Stimulated activated CD4-positive, alpha-beta T cell treated with anti-CD3 and anti-CD28 coated beads, Interleukin-1b, Interleukin-23, amount 100 ng/mL, for 1 hour (primary cell): Measurements from ENCODE around the gene TMEM59L.
"Not testable (repeated sequence)": the region's sequence is repeated elsewhere in the genome, so short reads cannot be mapped to it uniquely, and the experiment has no call there.

Experiments
- DNase-seq, 2 donors: peaks; one replicate each; pipeline ENCODE4 v3.0.0-alpha.2; 2020; ENCODE audit warnings: low read depth in 2 of 2

TMEM59L gene

GRCh38 chr19:18594096-18594823 lies 18.4 kb upstream of the TMEM59L start:
- peak; percentile 42 to 65 for DNase-seq

GRCh38 chr19:18594824-18595373 lies 17.8 kb upstream of the TMEM59L start:
- no peak for DNase-seq

- no peak for DNase-seq
These were observed 17.2 kb upstream of the TMEM59L start for GRCh38 chr19:18595475-18595874.

GRCh38 chr19:18596752-18597157 lies 15.9 kb upstream of the TMEM59L start:
- DNase-seq: no peak

DNA sequence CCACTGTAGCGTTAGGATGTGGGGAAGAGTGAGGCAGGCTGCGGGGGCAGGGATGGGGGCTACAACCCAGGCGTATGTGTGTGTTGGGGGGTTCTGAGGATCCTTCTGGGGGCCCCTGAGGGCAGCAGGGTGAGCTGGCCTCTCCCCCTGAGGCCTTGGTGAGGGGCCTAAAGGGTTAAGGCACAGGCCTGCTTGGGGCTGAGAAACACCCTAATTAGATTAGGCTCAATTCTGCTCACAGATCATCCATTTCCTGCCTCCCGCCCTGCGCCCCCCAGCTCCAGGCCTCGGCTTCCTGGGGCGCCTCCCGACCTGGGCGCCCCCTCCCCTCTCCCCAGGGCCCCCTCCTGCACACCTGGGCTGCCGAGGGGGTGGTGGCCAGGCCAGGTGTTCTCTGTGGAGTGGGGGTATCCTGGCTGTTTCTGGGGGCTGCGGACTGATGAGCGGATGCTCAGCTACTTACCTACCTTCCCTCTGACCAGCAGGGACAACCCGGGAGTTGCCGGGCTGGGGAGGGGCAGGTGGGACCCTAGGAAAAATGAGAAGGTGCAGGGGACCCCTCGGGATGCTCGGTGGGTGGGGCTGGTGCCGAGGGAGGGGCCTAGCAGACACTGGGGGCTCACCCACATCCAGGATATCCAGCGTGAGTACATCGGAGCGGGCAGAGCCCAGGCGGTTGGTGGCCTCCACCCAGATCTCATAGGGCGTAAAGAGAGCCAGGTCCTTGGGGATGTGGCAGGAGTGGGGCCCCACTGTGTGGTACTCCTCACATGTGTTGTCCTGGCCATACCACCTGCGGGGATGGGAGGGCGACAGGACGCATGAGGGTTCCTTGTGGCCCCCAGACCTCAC lies 14.6 kb upstream of the TMEM59L start:
- DNase-seq: no peak

DNA sequence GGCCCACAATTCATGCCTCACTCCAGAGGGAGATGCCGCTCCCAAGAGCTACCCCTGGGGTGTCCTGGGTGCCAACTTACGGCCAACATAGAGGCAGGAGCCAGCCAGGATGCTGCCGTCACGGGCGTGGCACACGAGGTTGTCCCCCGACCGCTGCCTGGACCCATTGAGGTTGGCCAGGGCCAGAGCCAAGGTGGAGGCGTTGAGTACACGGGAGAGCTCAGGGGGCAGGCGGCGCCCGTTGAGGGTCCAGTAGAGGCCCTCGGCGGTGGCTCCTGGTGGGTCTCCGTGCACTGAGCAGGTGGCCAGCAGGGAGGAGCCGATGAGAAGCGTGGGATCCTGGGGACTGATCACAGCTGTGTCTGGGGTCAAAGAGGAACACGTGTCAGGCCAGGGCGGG lies 13.2 kb upstream of the TMEM59L start:
- DNase-seq: no peak

DNA sequence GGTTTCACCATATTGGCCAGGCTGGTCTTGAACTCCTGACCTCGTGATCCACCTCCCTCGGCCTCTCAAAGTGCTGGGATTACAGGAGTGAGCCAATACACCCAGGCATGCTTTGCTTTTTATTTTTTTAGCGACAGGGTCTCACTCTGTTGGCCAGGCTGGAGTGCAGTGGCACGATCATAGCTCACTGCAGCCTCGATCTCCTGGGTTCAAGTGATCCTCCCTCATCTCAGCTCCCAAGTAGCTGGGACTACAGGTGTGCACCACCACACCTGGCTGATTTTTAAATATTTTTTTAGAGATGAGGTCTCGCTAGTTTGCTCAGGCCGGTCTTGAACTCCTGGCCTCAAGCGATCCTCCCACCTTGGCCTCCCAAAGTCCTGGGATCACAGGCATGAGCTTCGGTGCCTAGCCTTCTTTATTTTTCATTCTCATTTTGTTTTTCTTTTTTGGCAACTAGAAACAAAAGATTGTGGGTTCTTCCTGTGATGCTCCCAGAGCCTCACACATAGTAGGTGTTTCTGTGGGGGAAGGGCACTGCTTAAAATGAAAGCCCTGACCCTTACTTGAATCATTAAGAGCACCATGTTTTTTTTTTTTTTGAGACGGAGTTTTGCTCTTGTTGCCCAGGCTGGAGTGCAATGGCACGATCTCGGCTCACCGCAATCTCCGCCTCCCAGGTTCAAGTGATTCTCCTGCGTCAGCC lies 11.8 kb upstream of the TMEM59L start:
- DNase-seq: not testable (repeated sequence)

DNA sequence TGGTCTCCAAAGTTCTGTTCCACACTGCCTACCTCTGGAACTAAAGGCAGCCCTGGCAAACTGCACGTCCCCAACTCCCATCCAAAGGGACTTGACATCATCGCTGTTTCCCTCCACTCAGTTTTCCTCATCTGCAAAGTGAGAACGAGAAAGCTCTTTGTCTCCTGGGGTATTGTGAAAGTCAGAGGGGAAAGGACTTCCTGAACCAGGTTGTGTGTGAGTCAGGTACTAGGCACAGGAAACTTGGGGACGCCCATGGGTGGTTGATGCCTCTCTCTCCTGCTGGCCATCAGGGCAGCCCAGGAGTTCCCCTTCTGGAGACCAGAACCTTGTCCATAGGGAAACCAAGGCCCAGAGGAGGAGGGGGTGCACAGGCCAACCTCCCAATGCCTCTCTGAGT lies 10.8 kb upstream of the TMEM59L start:
- no peak for DNase-seq

GRCh38 chr19:18603255-18603957 lies 9.3 kb upstream of the TMEM59L start:
- no peak for DNase-seq

DNA sequence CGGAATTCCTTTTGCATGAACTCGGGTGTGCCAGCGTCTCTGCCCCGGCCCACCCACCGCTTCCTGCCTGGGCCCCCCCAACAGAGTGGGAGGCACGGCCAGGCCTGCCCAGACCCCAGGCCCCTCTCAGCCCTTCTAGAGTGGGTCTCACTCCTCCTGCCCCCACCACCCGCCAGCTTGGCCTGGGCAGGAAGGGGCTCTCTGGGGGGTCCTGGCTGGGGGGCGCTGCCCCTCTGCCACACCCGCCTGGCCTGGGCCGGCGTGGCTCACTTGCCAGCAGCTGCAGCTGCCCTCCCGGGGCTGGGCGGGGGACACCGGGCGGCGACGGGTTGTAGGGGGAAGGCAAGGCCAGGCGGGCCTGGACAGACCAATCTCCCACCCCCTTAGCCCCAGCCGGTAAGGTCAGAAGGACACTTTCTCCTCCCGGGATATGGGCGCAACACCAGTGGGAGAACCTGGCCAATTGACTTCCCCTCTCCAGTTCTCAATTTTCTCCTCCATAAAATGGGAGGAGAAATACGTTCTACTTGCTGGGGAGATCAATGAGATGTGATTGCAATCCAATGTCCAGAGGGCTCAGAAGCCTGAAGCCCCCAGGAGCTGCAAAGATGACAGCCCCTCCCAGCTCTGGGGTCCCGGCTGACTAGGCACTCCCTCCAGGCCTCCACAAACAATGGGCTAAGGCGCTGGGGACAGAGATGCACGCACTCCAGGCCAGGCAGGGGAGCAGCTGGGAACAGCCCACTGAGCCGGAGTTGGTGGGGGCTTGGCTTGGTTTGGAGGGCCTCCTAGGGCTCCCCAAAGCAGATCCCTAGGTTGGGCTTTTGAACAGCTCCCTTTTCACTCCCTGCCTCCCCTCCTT lies 8.5 kb upstream of the TMEM59L start:
- no peak for DNase-seq

GRCh38 chr19:18604820-18605159 lies 7.9 kb upstream of the TMEM59L start:
- DNase-seq: no peak

- no peak for DNase-seq
These were observed 7.5 kb upstream of the TMEM59L start for GRCh38 chr19:18605196-18605545.

DNA sequence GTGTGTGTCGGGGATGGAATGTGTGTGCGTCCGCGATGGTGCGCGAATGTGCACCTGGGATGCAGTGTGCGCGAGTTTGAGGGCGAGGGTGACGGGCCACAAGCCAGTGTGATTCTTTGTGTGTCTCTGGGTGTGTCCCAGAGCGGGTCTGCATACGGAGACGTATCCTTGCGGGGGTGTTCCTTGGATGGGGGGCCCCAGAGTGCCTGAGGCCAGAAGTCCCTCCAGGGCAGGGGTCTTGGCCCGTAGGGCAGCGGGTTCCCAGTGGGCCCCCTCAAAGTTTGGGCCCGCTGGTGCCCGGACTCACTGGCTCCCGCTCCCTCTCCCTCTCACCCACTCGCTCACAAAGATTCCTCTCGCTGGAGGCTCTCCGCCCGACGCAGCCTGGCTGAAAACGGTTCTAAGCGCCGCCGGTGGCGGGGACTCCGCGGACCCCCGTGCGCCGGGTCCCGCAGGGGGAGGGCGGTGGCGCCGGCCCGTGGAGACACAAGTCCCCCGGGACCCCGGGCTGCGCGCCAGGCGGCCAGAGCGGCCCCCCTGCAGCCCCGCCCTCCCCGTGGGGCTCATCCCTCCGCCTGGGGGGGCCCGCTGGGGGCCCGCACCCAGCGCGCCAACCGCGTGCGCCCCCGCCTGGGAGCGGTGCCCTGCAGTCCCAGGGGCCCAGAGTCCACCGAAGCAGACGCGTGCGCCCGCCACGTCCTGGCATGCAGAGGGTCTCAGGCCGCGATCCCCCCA lies 7.0 kb upstream of the TMEM59L start:
- DNase-seq: no peak

GRCh38 chr19:18606281-18607225 lies 6.1 kb upstream of the TMEM59L start, which contains the start of gene CRLF1:
Gene CRLF1, minus strand, starts transcription at chr19:18606799. Its CDS starts 143 bp downstream, at chr19:18606656.
- no peak for DNase-seq

GRCh38 chr19:18607226-18608101 lies 5.2 kb upstream of the TMEM59L start:
- DNase-seq: no peak

GRCh38 chr19:18608102-18608804 lies 4.4 kb upstream of the TMEM59L start:
- no peak for DNase-seq
